Measurements from ENCODE around the gene FJX1.

The FJX1 gene

DNA sequence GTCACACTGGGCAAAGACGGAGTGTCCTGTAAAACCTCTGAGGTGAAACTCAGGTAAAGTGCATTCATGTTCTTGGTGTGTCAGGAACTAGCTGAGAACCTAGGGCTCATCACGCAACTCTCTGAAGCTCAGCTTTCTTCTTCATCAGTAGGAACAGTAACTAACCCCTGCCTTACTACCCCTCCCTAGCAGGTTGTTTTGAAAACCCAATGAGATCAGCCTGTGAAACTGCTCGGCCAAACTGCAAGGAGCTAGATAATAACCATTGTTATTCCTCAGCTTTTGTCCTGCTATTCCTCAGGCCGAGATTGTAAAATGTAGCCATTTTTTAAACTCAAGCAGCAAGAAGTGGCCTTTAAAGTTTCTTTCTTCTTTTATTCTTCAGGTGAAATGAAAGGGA lies 9.8 kb upstream of the FJX1 start:
- DNase-seq: no peak

DNA sequence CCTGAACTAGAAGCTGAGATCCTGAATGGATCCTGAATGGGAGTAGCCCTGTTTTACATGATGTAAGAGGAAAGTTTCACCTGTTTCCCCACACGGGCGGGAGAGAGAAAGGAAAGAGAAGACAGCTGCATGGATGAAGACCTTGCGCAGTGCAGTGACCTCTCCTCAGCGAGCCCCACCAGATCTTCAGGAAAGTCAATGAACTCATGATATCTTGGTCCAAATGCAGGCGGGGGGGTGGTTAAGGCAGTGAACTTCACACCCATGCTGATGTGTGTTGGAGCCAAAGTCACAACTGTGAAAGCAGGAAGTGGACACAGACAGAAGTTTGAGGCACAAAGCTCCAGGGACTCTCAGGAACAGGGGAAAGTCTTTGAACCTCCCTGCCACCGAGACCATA lies 8.6 kb upstream of the FJX1 start:
- no peak for DNase-seq

DNA sequence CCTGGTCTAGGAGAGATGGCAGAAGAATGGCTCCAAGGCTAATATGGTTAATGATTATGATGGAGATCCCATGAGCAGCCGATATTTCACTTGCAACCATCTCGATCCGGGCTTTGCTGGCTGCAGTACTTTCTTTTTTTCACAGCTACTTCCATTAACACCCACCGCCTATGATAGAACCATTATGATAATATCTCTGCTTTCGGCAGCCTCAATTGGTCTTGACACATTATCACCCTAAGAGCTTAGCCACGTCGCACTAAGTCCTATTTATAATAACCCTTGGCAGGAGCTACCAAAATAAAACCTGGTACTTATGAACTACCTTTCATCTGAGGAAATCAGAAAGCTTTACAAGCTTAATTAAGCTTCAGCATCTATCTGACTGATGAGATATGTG lies 7.6 kb upstream of the FJX1 start:
- no peak for DNase-seq

DNA sequence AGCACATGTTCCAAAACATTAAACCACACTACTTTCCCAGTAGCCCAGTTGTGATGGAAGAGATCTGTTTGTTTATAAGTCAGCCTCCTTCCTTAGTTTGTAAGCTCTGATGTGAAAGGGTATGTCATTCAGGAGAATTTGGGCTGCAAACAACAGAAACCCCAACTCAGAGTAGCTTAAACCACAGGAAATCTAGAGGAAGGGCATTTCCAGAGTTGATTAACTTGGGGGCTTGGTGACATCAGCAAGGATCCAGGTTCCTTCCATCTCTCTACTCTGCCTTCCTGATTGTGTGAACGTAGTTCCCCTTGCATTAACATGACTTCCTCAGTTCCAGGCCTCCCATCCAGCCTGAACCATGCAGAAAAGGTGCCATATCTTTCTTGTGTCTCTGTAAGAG lies 6.5 kb upstream of the FJX1 start:
- DNase-seq: no peak

DNA sequence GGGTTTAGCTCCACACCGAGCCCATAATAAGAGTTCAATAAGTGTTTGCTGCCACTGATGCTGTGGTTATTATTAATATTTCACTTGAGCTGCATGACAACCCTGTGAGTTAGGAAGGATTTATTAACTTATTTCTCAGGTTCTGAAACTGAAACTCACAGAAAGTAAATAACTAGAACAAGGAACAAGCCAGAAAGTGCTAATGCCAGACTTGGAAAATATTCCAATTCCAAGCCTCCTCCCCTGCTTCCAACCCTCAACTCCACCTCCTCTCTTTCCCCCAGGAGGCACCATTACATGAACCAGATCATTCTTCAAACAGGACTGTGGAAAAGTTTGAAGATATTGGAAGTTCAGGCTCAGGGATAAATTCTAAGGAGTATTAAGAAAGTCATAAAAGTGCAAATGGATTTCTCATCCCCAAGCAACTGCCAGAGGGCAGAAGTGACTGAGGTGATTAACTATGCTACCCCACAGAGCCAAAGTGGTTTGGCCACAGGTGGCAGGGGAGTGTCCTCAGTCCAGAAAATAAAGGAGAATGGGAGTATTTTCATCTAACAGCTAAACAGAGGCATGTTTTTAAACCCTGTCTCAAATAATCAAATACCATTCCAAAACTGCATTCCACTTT lies 3.2 kb upstream of the FJX1 start:
- no peak for DNase-seq

DNA sequence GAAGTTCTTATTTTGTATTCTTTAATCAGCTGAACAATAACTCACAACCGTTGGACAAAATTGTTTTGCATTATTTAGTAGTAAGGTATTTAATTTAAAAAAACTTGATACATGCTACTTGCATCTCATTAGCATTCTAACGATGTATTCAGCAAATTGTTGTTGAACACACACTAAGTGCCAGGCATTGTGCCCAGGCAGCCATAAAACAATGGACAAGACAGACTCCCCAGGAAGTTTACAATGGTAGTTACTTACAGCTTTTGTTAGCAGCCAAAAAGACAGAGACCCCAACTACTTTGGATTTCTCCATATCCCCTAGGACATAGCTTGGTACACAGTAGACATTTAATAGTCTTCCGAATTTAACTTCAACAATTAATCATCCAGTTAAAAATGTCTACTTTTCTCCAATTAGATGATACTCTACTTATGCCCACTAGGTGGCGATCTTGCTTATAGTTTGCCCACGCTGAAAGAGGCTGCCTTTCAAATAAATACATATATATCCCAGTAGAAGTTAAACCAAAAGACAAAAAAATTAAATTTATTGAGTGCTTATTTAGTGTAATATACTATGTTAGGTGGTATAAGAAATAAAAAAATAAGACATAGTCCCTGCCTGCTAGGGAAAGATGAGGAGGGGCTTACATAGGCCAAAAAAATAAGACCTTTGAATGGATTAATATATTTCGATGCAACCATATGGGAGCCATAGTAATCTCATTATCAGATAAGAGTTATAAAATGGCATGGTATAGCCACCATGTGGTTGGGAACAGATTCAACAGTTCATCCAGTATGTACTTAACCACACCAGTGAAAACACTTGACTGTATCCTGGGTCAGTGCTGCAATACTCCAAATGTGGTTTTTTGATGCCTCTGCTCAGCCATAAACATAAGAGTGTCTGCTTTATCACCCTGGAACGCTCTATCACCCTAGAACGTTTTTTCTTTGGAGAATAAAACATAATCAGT lies 2.0 kb upstream of the FJX1 start:
- peak in 2 of 5 experiments; percentile 2 to 56 for DNase-seq

DNA sequence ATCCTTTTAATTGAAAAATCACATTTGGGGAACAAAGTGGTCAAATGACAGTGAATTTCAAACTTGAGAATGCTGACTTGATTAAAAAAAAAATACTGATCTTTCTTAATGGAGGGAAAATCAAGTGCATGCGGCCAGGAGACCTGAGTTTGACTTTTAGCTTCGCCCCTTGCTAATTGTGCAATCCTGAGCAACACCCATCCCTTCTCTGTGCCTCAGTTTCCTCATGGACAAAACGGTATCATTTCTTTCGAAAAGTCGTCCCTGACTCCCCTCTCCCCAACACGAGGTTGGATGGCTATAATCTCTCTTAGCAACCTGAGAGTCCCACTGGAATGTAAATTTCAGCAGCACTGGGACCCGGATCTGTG lies 959 bp upstream of the FJX1 start:
- DNase-seq: no peak

DNA sequence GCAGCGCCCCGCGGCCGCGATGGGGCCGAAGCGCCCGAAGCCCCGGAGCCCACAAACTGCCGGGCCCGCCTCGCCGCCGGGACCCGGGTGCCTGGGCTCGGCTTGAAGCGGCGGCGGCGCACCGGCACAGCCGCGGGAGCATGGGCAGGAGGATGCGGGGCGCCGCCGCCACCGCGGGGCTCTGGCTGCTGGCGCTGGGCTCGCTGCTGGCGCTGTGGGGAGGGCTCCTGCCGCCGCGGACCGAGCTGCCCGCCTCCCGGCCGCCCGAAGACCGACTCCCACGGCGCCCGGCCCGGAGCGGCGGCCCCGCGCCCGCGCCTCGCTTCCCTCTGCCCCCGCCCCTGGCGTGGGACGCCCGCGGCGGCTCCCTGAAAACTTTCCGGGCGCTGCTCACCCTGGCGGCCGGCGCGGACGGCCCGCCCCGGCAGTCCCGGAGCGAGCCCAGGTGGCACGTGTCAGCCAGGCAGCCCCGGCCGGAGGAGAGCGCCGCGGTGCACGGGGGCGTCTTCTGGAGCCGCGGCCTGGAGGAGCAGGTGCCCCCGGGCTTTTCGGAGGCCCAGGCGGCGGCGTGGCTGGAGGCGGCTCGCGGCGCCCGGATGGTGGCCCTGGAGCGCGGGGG lies 346 bp downstream of the FJX1 start:
- DNase-seq: peak in 2 of 5 experiments; percentile 1 to 17

DNA sequence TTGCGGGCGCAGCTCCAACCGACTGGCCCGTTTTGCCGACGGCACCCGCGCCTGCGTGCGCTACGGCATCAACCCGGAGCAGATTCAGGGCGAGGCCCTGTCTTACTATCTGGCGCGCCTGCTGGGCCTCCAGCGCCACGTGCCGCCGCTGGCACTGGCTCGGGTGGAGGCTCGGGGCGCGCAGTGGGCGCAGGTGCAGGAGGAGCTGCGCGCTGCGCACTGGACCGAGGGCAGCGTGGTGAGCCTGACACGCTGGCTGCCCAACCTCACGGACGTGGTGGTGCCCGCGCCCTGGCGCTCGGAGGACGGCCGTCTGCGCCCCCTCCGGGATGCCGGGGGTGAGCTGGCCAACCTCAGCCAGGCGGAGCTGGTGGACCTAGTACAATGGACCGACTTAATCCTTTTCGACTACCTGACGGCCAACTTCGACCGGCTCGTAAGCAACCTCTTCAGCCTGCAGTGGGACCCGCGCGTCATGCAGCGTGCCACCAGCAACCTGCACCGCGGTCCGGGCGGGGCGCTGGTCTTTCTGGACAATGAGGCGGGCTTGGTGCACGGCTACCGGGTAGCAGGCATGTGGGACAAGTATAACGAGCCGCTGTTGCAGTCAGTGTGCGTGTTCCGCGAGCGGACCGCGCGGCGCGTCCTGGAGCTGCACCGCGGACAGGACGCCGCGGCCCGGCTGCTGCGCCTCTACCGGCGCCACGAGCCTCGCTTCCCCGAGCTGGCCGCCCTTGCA lies 1.0 kb downstream of the FJX1 start:
- peak in 2 of 5 experiments; percentile 3 to 22 for DNase-seq

DNA sequence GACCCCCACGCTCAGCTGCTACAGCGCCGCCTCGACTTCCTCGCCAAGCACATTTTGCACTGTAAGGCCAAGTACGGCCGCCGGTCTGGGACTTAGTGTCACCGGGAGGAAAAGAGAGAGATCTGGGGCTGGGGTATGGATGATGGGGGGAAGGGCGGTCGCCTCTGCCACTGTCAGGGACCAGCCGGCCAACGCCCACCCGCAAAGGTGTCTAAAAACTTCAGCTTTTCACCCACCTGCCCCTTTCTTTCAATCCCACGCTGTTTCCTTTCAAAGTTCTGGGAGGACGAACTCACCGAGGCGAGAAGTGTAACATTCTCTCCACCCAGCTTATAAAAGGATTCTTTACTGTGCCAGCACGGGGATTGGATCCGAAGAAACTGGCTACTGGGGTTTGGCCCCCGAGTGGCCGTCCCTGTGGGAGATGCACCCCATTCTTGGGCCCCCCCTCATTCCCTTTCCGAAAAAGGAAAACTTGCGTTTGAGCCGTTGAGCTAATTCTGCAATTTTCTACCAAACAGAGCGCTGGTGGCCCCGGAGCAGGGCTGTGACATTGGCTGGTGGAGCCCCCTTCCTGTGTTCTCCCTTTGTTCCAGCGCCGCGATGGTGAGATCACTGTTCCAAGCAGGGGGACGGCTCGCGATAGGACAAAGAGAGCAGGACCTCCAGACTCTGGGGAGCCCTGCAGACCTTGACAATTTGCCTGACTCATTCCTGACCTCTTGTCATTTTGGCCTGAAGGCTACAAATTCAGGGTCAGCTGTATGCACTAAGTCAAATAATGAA lies 1.8 kb downstream of the FJX1 start:
- DNase-seq: no peak

DNA sequence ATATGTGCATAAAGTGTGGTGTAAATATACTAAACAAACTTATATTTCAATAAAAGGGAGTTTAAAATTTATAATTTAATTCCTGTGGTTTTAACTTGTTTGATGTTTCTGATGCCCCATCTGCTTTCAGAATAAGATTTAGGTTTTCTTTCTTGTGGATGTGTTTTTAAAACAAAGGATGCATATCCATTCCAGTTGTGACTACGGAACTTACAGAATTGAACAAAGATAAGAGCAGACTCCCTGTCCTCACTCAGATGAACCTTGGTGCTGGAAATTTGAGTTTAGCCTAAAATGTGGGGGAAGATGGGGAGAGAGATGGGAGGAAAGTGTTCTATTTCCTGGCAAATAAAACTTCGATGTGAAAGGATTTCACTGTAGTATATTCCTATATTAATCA lies 2.5 kb downstream of the FJX1 start:
- no peak for DNase-seq

DNA sequence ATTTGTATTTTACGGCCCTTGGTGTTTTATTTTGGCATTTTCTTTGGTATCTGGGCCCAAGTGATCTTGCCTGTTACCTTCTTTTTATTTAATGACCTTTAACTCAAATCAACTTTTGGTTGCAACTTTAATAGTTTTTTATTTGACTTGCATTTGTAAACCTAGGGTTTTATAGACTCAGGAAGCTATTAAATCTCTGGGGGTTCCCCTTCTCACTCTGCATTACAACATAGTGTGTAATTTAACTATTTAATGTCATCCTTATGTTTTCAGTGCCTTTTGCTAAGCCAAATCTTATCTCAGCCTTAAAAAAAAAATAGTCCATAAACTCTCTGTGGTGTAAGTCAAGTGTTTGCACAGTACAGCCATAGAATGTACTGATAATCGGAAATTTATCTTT lies 3.4 kb downstream of the FJX1 start:
- no peak for DNase-seq

DNA sequence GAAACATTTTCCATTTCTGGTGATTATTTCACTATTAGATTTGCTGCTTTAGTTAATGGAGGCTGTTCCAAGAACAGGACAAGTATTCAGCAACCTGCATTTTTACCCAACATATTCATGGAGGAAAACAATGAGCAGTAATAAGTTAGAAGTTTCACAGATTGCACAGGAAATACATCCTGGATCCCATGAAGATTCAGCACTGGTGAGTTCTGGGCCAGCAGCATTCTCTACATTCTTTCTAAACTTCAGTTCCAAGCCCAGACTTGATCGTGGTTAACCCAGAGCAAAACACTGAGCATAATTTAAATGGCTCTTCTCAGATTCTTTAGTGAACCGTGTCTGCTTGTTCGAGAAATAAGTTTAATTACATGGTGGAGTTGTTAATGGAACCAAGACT lies 3.8 kb downstream of the FJX1 start:
- DNase-seq: no peak

DNA sequence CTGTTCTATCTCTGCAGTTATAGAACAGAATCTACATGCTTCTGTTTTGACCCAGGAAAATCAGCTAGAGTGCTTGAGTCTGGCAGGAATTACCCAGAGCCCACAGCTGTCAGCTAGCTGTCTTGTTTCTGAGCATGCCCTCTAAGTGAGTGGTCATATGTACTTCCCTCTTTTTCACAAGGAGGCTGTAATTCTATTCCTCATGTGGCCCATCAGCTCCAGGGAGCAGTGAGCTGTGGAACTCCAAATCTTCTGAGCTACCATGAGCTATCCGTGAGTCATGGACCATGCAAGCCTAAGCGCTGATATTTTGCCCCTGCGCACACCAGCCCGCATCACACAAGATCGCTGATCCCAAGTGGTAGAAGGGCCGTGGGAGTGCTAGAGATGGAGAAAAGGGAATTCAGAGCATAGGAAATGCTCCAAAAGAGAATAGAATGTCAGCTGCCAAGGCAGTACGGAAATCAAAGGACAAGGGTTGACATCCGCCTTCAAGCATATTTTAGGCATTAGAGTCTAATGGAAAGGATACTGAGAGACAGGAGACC lies 5.4 kb downstream of the FJX1 start:
- DNase-seq: no peak

DNA sequence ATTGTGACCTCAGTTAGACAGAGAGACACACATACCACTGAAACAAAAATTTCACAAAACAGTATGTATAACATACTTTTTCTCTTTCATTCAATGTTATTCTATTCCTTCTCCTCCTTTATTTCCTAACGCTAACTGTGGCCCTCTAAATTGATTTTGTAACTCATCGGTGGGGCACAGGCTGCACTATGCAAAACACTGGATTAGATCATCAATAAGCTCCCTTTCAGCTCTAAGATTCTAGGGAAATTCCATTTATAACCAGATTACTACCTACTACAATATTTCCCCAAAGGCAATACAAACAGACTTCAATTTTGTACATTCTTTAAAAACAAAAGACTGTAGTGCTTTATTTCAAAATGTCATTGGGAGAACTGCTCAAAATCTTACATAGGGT lies 6.1 kb downstream of the FJX1 start:
- no peak for DNase-seq

DNA sequence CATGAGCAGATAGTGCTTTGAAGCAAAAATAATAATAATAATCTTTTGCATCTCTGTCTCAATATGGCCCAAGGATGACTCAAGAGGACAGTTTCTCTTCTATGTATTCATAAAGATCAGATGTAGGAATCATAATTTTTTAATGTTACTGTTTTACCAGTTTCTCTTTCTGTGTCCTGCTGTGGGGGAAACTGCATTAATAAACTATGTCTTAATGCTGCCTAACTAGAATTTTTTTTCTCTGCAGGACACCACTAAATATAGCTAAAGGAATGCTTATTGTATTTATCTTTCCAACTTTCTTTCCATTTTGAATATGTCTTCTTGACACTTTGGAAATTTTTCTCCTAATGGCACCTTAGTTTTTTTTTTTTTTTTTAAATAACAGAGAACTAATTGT lies 6.5 kb downstream of the FJX1 start:
- DNase-seq: no peak

DNA sequence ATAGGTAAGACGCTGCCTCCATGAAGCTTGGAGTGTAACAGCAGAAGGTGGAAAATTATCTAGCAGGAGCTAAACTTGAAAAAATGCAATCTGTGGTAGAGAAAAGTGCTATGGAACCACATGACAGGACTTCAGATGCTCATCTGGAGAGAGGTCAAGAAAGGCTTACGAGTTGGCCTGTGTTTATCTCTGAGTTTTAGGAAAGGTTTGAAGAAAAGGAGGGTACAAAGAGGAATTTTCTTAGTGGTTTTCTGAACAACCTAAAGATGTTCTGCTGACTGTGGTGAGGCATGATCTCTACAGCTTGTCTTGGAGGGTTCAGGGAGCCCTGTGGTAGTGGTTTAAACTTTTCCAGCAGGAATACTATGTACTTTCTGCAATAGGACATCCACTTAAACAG lies 8.2 kb downstream of the FJX1 start:
- DNase-seq: no peak

DNA sequence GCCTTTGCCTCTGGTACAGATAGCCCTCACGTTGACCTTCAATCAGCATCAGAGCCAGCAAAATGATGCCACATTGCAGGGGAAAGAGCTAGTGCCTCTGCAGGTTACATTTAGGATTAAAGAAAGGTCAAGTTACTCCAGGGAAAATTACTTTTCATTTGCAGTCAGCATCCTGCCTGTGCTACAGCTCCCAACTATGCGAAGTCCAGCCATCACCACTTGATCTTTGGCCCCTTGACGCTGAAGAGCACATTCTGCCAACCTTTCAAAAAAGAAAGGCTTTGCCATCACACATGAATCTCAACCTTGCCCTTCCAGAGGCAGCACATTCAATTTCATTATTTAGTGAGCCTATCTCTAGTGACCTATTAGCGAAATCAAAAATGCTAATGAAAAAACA lies 11.3 kb downstream of the FJX1 start:
- DNase-seq: no peak

DNA sequence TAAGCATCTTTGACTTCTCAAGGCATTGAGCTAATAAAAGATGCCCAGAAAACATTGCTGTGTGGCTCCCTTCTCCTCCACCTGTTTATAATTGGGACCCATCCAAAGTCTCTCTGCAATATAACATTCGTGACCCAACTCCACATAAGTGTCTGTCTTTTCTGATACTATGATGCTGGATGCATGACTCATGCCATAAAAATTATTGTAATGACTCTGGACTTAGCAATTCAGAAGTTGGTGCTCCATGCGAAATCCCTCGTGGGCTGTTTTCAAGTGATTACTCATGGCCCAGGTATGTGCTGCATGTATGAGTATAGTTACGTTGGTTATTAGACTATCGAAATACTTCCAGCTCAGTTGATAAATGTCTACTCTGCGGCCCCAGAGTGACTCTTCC lies 11.7 kb downstream of the FJX1 start:
- no peak for DNase-seq

DNA sequence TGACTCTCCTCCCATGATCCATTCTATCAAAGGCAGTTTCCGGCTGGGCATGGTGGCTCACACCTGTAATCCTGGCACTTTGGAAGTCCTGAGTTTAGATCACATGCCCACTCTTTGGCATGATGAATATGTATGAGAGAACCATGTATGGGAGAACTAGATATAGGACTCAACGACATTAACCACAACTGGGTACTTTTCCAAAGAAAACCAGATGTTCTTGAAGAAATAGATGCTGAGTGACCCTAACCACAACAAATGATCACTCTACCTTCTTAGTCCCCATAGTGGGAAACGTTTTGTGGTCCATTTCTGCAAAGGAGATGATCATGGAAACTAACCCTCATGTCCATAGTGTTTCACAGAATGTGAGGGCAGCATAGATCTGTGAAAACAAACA lies 13.6 kb downstream of the FJX1 start:
- no peak for DNase-seq

DNA sequence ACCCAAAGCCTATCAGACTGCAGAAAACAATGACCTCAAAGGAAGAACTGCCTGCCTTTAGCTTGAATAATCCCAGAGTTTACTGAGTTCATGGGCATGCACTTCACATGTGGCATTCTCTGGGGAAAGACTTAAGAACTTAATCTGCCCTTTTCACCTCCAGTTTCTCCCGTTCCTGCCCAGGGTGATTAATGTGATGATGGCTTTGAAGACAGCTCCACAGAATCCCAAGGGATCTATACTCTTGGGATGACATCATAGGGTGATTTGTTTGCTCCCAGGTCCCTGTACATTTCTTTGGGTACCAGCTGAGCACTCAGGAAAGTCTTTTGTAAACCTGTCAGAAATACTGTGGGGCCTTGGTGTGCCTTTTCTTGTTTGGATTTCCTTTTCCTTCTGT lies 14.0 kb downstream of the FJX1 start:
- no peak for DNase-seq

DNA sequence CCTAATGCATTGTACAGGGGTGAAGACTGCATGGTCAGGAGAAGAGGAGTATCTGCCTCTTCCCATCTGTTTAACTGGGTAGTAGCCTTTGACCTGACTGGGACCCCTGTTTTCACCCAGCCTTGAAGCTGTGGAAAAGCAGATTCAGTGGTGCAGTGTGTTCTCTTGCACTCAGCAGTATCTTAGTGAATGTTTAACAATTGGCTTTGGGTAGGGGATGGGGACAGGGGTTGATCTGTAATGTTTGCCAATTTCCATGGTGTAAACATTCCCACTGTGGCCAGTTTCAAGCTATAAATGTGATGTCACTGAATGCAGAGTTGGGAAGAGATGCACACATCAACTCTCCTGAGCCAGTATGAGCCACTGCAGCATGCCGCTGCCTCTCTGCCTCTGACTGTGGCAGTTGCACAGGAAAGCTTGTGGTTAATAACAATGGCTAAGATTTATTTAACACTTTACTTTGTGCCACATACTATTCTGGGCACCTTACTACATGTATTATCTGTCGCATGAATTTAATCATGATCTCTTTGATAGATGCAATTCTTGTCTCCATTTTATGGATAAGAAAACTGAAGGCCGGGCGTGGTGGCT lies 15.7 kb downstream of the FJX1 start:
- no peak for DNase-seq
